ENCODE results near the gene PADI2.

DNA sequence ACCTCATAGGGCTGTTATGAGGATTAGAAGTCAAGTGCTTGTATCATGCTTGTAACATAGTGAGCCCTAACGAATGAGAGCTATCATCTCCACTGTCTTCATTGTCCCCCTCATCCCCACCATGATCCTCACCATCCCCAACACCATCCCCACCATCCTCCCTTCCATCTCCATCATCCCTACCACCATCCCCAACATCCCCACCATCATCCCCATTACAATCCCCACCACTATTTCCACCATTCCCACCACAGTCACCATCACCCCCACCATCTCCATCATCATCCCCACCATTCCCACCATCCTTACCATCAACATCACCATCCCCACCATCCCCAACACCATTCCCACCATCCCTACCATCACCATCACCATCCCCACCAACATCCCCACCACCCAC is 46.6 kb upstream of the PADI2 start:
- TF ChIP-seq EZH2 (IDR thresholded peaks at IDR 0.05) (no peak), POLR2AphosphoS5 (IDR thresholded peaks at IDR 0.05; ENCODE audit: borderline replicate concordance, low read depth, low read length) (no peak), FOXP2 (optimal IDR thresholded peaks at IDR 0.05; ENCODE audit: control extremely low read depth, extremely low read length, insufficient read depth) (no peak)
